NCI-H1417 (cell line): ENCODE measurements around the gene CPXM2.

Experiments
- DNase-seq, 3 experiments: peaks; one replicate each; lab custom pipeline; 2025; lab: John Stamatoyannopoulos, UW

CPXM2 gene

GRCh38 chr10:123891144-123892071 lies at the start of gene CPXM2:
CPXM2 (minus strand) TSS chr10:123891807; CDS start chr10:123891659, 148 bp downstream.
- DNase-seq = no peak

- DNase-seq = no peak
Observed at GRCh38 chr10:123939591-123939990, 48.0 kb upstream of the CPXM2 start.

- peak in 1 of 3 experiments; percentile 17 for DNase-seq
Observed at GRCh38 chr10:123938890-123939289, 47.3 kb upstream of the CPXM2 start.

- DNase-seq = no peak
Observed at GRCh38 chr10:123936426-123936825, 44.8 kb upstream of the CPXM2 start.

- no peak for DNase-seq
Observed at GRCh38 chr10:123935680-123936079, 44.1 kb upstream of the CPXM2 start.

- DNase-seq = no peak
Observed at GRCh38 chr10:123934846-123935245, 43.2 kb upstream of the CPXM2 start.

- no peak for DNase-seq
Observed at GRCh38 chr10:123930340-123931001, 38.9 kb upstream of the CPXM2 start.

- no peak for DNase-seq
Observed at GRCh38 chr10:123929791-123930190, 38.2 kb upstream of the CPXM2 start.

GRCh38 chr10:123928427-123928826 lies 36.8 kb upstream of the CPXM2 start:
- DNase-seq = no peak

- no peak for DNase-seq
Observed at GRCh38 chr10:123926401-123927264, 35.0 kb upstream of the CPXM2 start.

GRCh38 chr10:123922126-123922525 lies 30.5 kb upstream of the CPXM2 start:
- no peak for DNase-seq

- DNase-seq = no peak
Observed at GRCh38 chr10:123916775-123917174, 25.2 kb upstream of the CPXM2 start.

GRCh38 chr10:123913688-123914268 lies 22.2 kb upstream of the CPXM2 start:
- peak in 1 of 3 experiments; percentile 2 for DNase-seq

- peak in 2 of 3 experiments; percentile 21 to 24 for DNase-seq
Observed at GRCh38 chr10:123912871-123913270, 21.3 kb upstream of the CPXM2 start.

- peak in 1 of 3 experiments; percentile 16 for DNase-seq
Observed at GRCh38 chr10:123912466-123912865, 20.9 kb upstream of the CPXM2 start.

GRCh38 chr10:123911866-123912265 lies 20.3 kb upstream of the CPXM2 start:
- peak; percentile 59 to 89 (median 76) for DNase-seq

GRCh38 chr10:123909866-123910265 lies 18.3 kb upstream of the CPXM2 start:
- no peak for DNase-seq

- DNase-seq = peak in 1 of 3 experiments; percentile 5
Observed at GRCh38 chr10:123909426-123909825, 17.8 kb upstream of the CPXM2 start.

GRCh38 chr10:123908379-123908778 lies 16.8 kb upstream of the CPXM2 start:
- no peak for DNase-seq

GRCh38 chr10:123906884-123907652 lies 15.5 kb upstream of the CPXM2 start:
- peak; percentile 4 to 46 (median 43) for DNase-seq

- DNase-seq = no peak
Observed at GRCh38 chr10:123906296-123906695, 14.7 kb upstream of the CPXM2 start.
